Hepatocyte (in vitro differentiated cells): ENCODE data around the gene ITSN1.

Experiments
- CTCF ChIP-seq: fragments of 200-600 bp; sonication (generic); IDR thresholded peaks from 2 replicates; pipeline ENCODE4 v1.5.1; 2016; ENCODE audit warnings: antibody characterized with exemption, mild to moderate bottlenecking; ENCODE audit not compliant: poor library complexity
- EZH2phosphoT487 ChIP-seq: fragments of 200-600 bp; sonication (generic); IDR thresholded peaks from one replicate; pipeline ENCODE4 v1.6.1; 2018; ENCODE audit warnings: antibody characterized with exemption, mild to moderate bottlenecking, low read depth, moderate library complexity; ENCODE audit not compliant: unreplicated experiment, severe bottlenecking

DNA sequence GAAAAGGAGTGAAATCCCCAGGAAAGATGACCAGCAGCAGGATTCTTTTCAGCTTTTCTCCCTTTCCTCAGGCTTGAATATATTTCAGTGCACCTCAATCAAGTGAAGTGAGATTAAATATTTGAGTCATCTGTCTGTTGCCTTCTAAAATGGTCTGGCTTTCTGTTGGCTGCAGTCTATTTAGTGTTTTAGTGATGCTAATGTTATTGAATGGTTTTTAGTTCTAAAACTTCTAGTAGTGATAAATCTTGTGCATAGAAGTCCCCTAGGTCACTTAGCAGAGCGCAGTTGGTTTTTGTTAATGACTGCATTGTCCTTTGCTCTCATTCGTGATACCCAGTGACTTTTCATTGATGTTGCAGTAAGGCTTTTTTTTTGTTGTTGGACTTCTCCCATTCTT is 53.5 kb downstream of the ITSN1 start:
- TF ChIP-seq EZH2phosphoT487: no peak
- TF ChIP-seq CTCF: no peak
